ENCODE results near the gene MS4A18. TPM values are rescaled to one million over a fixed set of nuclear protein-coding genes. Genes with fewer than 3 reads are reported as not detected.
A peak's percentile ranks its signal among the peaks of the same experiment; 100 is the strongest.

Gene MS4A18
- total RNA-seq, 1 donor: not detected

DNA sequence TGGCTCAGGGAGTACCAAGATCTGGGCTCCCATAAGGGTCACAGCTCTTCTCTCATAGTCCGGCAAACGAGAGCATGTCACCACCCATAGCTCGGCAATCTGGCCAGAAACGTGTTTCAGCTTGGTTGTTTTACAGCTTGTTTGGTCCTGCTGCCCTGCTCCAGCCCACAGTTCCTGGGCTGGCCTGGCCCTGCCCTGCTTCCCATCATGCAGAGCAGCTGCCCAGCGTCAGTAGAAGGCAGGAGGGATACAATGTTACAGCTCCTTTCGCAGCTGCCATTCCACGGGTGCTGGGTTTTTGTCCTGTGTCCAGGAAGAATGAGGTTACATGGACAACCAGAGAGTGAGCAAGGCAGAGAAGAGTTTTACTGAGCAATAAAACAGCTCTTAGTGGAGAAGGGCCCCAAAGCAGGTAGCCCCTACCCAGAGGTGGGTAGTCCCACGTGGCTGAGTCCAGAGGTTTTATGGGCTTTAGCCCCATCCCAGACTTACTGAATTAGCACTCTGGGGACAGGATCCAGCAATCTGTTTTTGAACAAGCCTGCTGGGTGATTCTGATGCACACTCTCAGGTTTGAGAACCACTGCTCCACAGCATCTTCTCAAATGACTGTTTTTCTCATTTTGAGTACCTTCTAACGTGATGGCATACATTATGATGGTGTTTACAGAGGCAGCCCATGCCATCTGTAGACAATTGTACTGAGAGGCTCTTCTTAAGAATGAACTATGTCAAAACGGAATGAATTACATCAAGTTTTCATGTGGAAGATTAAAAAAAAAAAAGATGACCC is 5.8 kb upstream of the MS4A18 start:
- Histone ChIP-seq H3K9me3 (ENCODE audit: low read depth, low read length) (no peaks in the 10 kb centered on the region), H3K4me1 (ENCODE audit: insufficient read depth, low read length) (no peaks in the 10 kb centered on the region), H4K20me1 (ENCODE audit: insufficient read depth, low read length) (no peaks in the 10 kb centered on the region), H2AFZ (ENCODE audit: low read length) (no peak overlapping the region), H3K4me3 (ENCODE audit: insufficient read depth, low read length) (no peak overlapping the region), H3K36me3 (ENCODE audit: insufficient read depth, low read length) (no peaks in the 10 kb centered on the region), H3K27me3 (ENCODE audit: insufficient read depth, low read length) (no peaks in the 10 kb centered on the region), H3K27ac (ENCODE audit: low read depth, low read length) (no peak overlapping the region), H3K4me2 (ENCODE audit: insufficient read depth, low read length) (no peak overlapping the region), H3K79me2 (ENCODE audit: insufficient read depth, low read length) (no peaks in the 10 kb centered on the region)
- DNase-seq (ENCODE audit: insufficient read length, low spot score, missing footprints): peak; percentile 51
- TF ChIP-seq, protein P1, sequence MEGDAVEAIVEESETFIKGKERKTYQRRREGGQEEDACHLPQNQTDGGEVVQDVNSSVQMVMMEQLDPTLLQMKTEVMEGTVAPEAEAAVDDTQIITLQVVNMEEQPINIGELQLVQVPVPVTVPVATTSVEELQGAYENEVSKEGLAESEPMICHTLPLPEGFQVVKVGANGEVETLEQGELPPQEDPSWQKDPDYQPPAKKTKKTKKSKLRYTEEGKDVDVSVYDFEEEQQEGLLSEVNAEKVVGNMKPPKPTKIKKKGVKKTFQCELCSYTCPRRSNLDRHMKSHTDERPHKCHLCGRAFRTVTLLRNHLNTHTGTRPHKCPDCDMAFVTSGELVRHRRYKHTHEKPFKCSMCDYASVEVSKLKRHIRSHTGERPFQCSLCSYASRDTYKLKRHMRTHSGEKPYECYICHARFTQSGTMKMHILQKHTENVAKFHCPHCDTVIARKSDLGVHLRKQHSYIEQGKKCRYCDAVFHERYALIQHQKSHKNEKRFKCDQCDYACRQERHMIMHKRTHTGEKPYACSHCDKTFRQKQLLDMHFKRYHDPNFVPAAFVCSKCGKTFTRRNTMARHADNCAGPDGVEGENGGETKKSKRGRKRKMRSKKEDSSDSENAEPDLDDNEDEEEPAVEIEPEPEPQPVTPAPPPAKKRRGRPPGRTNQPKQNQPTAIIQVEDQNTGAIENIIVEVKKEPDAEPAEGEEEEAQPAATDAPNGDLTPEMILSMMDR (IDR thresholded peaks at IDR 0.05; ENCODE audit: extremely low read depth, low read depth, low read length): no peak

DNA sequence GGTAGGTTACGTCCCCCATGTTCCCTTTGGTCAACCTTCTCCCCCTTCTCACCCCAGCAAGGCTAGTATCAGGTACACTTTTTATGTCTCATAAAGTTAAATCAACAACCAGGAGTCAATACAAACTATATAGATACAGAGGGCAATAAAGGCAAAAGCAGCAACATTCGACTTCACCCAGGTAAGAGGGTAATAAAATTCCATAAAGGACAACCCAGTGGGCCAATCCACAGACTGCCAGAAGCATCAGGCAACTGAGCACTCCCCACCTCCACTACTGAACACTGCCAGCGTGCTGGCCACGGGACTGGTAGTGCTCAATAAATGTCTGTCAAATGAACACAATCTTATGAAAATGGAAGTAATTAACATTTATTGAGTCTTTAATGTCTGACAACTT is 5.1 kb upstream of the MS4A18 start:
- Histone ChIP-seq H3K9me3 (ENCODE audit: low read depth, low read length) (no peaks in the 10 kb centered on the region), H3K4me2 (ENCODE audit: insufficient read depth, low read length) (no peak overlapping the region), H3K4me1 (ENCODE audit: insufficient read depth, low read length) (no peaks in the 10 kb centered on the region), H4K20me1 (ENCODE audit: insufficient read depth, low read length) (no peaks in the 10 kb centered on the region), H3K27me3 (ENCODE audit: insufficient read depth, low read length) (no peaks in the 10 kb centered on the region), H2AFZ (ENCODE audit: low read length) (no peak overlapping the region), H3K27ac (ENCODE audit: low read depth, low read length) (no peak overlapping the region), H3K4me3 (ENCODE audit: insufficient read depth, low read length) (no peak overlapping the region), H3K79me2 (ENCODE audit: insufficient read depth, low read length) (no peaks in the 10 kb centered on the region), H3K36me3 (ENCODE audit: insufficient read depth, low read length) (no peaks in the 10 kb centered on the region)
- TF ChIP-seq, protein P1 (IDR thresholded peaks at IDR 0.05; ENCODE audit: extremely low read depth, low read depth, low read length): no peak
- no peak for DNase-seq (ENCODE audit: insufficient read length, low spot score, missing footprints)

DNA sequence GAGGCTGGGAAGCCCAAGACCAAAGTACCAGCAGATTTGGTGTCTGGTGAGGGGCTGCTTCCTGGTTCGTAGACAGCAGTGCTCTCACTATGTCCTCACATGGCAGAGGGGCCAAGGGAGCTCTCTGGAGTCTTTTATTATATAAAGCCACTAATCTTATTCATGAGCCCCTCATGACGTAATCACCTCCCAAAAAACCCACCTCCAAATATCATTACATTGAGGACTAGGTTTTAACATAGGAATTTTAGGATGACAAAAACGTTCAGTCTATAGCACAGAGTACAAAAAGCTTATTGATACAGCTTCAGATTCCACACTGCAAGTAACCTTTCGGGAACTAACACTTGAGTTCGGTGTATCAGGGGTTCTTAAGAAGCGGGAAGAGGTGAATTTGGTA is 4.1 kb upstream of the MS4A18 start:
- H2AFZ ChIP-seq (ENCODE audit: low read length): no peak overlapping the region
- TF ChIP-seq, protein P1 (IDR thresholded peaks at IDR 0.05; ENCODE audit: extremely low read depth, low read depth, low read length): no peak
- H3K27me3 ChIP-seq (ENCODE audit: insufficient read depth, low read length): no peaks in the 10 kb centered on the region
- no peak for DNase-seq (ENCODE audit: insufficient read length, low spot score, missing footprints)
- no peaks in the 10 kb centered on the region for H3K36me3 ChIP-seq (ENCODE audit: insufficient read depth, low read length)
- H3K27ac ChIP-seq (ENCODE audit: low read depth, low read length): no peak overlapping the region
- no peaks in the 10 kb centered on the region for H3K9me3 ChIP-seq (ENCODE audit: low read depth, low read length)
- no peak overlapping the region for H3K4me3 ChIP-seq (ENCODE audit: insufficient read depth, low read length)
- no peaks in the 10 kb centered on the region for H3K4me1 ChIP-seq (ENCODE audit: insufficient read depth, low read length)
- H3K4me2 ChIP-seq (ENCODE audit: insufficient read depth, low read length): no peak overlapping the region
- no peaks in the 10 kb centered on the region for H4K20me1 ChIP-seq (ENCODE audit: insufficient read depth, low read length)
- H3K79me2 ChIP-seq (ENCODE audit: insufficient read depth, low read length): no peaks in the 10 kb centered on the region

DNA sequence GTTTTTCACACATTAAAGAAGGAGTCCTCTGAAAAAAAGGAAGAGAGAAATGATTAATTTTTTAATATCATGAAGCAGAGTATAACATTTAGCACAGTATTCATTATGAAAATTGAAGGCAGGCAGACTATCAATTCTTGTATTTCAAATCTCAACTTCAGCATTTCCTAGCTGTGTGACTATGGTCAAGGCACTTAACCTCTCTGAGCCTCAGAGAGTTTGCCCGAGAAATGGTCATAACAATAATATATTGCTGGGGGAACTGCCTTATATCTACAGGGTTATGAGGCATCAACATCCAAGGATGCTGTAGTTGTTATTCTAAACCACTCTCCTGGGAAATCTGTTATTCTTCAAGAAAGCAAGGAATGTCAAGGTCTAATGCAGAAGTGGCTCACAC is 1.1 kb downstream of the MS4A18 start:
- no peak for DNase-seq (ENCODE audit: insufficient read length, low spot score, missing footprints)
- Histone ChIP-seq H3K4me3 (ENCODE audit: insufficient read depth, low read length) (no peak overlapping the region), H4K20me1 (ENCODE audit: insufficient read depth, low read length) (no peaks in the 10 kb centered on the region), H3K79me2 (ENCODE audit: insufficient read depth, low read length) (no peaks in the 10 kb centered on the region), H3K9me3 (ENCODE audit: low read depth, low read length) (no peaks in the 10 kb centered on the region), H3K4me1 (ENCODE audit: insufficient read depth, low read length) (no peaks in the 10 kb centered on the region), H3K27me3 (ENCODE audit: insufficient read depth, low read length) (no peaks in the 10 kb centered on the region), H3K27ac (ENCODE audit: low read depth, low read length) (no peak overlapping the region), H3K36me3 (ENCODE audit: insufficient read depth, low read length) (no peaks in the 10 kb centered on the region), H2AFZ (ENCODE audit: low read length) (no peak overlapping the region), H3K4me2 (ENCODE audit: insufficient read depth, low read length) (no peak overlapping the region)
- TF ChIP-seq, protein P1 (IDR thresholded peaks at IDR 0.05; ENCODE audit: extremely low read depth, low read depth, low read length): no peak
